Measurements from ENCODE around the gene PLXNA3. TPM values are rescaled to one million over a fixed set of nuclear protein-coding genes. Genes with fewer than 3 reads are reported as not detected.

PLXNA3 gene
- total RNA-seq, 1 donor from 2014 or later = 69.5 TPM

- Mint-ChIP-seq H3K36me3 (ENCODE audit: low read depth) (peaks cover 11% of the 10 kb centered on the region), H3K27me3 (no peaks in the 10 kb centered on the region), H3K27ac (no peak overlapping the region), H3K4me1 (no peaks in the 10 kb centered on the region), H3K9me3 (no peaks in the 10 kb centered on the region), H3K4me3 (no peak overlapping the region)
- no peak for TF ChIP-seq CTCF (IDR thresholded peaks at IDR 0.05)
- CTCF ChIA-PET = interaction anchor here (0.8 kb wide), 1 partner anchor 31 kb away, joined by 3 read pairs; no protein-coding TSS in a partner anchor
- POLR2A ChIA-PET = no interaction called here
- intact Hi-C loops (cut with micrococcal nuclease) = no loop called here
- no peak for DNase-seq
- no peak for ATAC-seq (ENCODE audit: low read depth)
Measured at GRCh38 chrX:154502989-154503388, 44.9 kb downstream of the PLXNA3 start.

GRCh38 chrX:154505734-154506133, 47.7 kb downstream of the PLXNA3 start:
- intact Hi-C loops (cut with micrococcal nuclease) = no loop called here
- ChIA-PET CTCF (no interaction called here), POLR2A (no interaction called here)
- Mint-ChIP-seq H3K36me3 (ENCODE audit: low read depth) (peaks cover 27% of the 10 kb centered on the region), H3K9me3 (peaks cover 2% of the 10 kb centered on the region), H3K27ac (no peak overlapping the region), H3K4me1 (no peaks in the 10 kb centered on the region), H3K4me3 (no peak overlapping the region), H3K27me3 (no peaks in the 10 kb centered on the region)
- TF ChIP-seq CTCF (IDR thresholded peaks at IDR 0.05) = no peak
- ATAC-seq (ENCODE audit: low read depth) = no peak
- no peak for DNase-seq

DNA sequence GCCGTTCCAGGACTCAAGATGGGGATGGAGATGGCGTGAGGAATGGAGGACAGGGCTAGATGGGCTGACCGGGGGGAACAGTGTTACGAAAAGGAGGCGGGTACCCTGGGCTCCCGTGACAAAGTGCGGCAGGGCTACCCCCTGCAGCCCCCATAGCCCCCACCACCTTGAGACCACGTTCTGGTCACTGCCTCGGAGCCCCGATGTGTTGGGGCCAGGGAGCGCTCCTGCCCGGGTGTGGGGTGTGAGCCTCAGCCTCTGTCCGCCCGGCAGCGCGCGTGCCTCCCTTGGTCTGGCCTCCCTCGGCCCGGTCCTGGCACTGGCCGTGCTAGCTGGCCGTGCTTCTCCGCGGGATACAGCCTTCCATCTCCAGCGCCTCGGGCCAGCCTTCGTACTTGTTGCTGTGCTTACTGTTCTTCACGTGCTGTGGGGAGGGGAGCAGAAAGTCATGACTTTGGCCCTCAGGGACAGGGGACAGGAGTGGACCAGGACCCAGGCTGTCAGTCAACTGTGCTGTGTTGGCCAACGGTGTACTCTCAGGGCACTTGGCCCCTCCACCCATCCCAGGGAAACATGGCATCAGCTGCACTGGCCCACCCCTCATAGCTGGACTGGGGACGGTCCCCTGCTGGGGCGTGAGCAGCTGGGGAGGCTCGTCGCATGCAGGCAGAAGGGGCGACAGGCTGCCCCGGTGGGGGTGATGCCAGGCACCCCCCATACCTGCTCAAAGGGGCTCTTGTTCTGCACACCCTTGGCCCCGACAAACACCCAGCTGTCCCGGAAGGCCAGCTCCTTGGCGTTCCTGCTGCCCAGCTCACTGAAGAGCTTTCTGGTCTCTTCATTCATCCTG, 48.6 kb downstream of the PLXNA3 start:
- no peak for ATAC-seq (ENCODE audit: low read depth)
- H3K9me3 Mint-ChIP-seq = peaks cover 2% of the 10 kb centered on the region
- TF ChIP-seq CTCF (IDR thresholded peaks at IDR 0.05) = no peak
- intact Hi-C loops (cut with micrococcal nuclease) = no loop called here
- H3K4me3 Mint-ChIP-seq = no peak overlapping the region
- H3K27ac Mint-ChIP-seq = no peak overlapping the region
- ChIA-PET POLR2A (interaction anchor here (0.6 to 1.0 kb wide), 2 partner anchors 11 to 12 kb away, joined by 3 to 5 read pairs; no protein-coding TSS in a partner anchor), CTCF (no interaction called here)
- DNase-seq = no peak
- peaks cover 4% of the 10 kb centered on the region for H3K4me1 Mint-ChIP-seq
- H3K27me3 Mint-ChIP-seq = no peaks in the 10 kb centered on the region
- peaks cover 32% of the 10 kb centered on the region for H3K36me3 Mint-ChIP-seq (ENCODE audit: low read depth)

- ChIA-PET POLR2A (interaction anchor here (0.6 to 1.0 kb wide), 2 partner anchors 11 to 12 kb away, joined by 3 to 5 read pairs; no protein-coding TSS in a partner anchor), CTCF (interaction anchor here (0.6 kb wide), 1 partner anchor 9 kb away, joined by 3 read pairs; no protein-coding TSS in a partner anchor)
- Mint-ChIP-seq H3K9me3 (peaks cover 2% of the 10 kb centered on the region), H3K36me3 (ENCODE audit: low read depth) (peaks cover 32% of the 10 kb centered on the region), H3K4me1 (peaks cover 4% of the 10 kb centered on the region), H3K4me3 (no peak overlapping the region), H3K27me3 (no peaks in the 10 kb centered on the region), H3K27ac (no peak overlapping the region)
- no peak for TF ChIP-seq CTCF (IDR thresholded peaks at IDR 0.05)
- no peak for ATAC-seq (ENCODE audit: low read depth)
- intact Hi-C loops (cut with micrococcal nuclease) = no loop called here
- DNase-seq = no peak
Measured at GRCh38 chrX:154507673-154508383, 49.7 kb downstream of the PLXNA3 start.

GRCh38 chrX:154508384-154508745, 50.3 kb downstream of the PLXNA3 start:
- no peak for DNase-seq
- intact Hi-C loops (cut with micrococcal nuclease) = no loop called here
- ChIA-PET POLR2A (no interaction called here), CTCF (no interaction called here)
- no peak for ATAC-seq (ENCODE audit: low read depth)
- no peaks in the 10 kb centered on the region for H3K27me3 Mint-ChIP-seq
- peaks cover 2% of the 10 kb centered on the region for H3K9me3 Mint-ChIP-seq
- no peak for TF ChIP-seq CTCF (IDR thresholded peaks at IDR 0.05)
- peaks cover 4% of the 10 kb centered on the region for H3K4me1 Mint-ChIP-seq
- peaks cover 32% of the 10 kb centered on the region for H3K36me3 Mint-ChIP-seq (ENCODE audit: low read depth)
- H3K4me3 Mint-ChIP-seq = no peak overlapping the region
- H3K27ac Mint-ChIP-seq = no peak overlapping the region

Data from activated B cell treated with CpG ODN at 0.5 μM for 24 hours (primary cell).